Left lung (tissue), 10 donors: Measurements from ENCODE around the gene HP. TPM values are rescaled to one million over a fixed set of nuclear protein-coding genes. Genes with fewer than 3 reads are reported as not detected.

Experiments used
- ATAC-seq: fragments of 200-7000 bp; cut with Tn5 transposase; one replicate; pipeline ENCODE4 v1.9.1; 2020; ENCODE audit warnings: moderate library complexity
- DNase-seq, 4 donors: peaks; one replicate each; pipeline ENCODE4 v3.0.0-alpha.2; 2013 to 2020
- H3K27ac ChIP-seq, 2 donors: fragments of 200-600 bp; sonication (generic) in 1 of 2; one replicate each; pipeline versions ENCODE4 v1.5.0 to v1.8.0; 2020 to 2021
- H3K27me3 ChIP-seq, 2 donors: fragments of 200-600 bp; sonication (generic) in 1 of 2; one replicate each; pipeline versions ENCODE4 v1.5.0 to v1.8.0; 2020 to 2021
- H3K36me3 ChIP-seq, 2 donors: fragments of 200-600 bp; sonication (generic) in 1 of 2; one replicate each; pipeline versions ENCODE4 v1.5.0 to v1.8.0; 2020 to 2021
- H3K4me1 ChIP-seq, 2 donors: fragments of 200-600 bp; one replicate each; pipeline ENCODE4 v1.8.0; 2021
- H3K4me3 ChIP-seq, 2 donors: fragments of 200-600 bp; sonication (generic) in 1 of 2; one replicate each; pipeline versions ENCODE4 v1.5.0 to v1.8.0; 2020 to 2021; ENCODE audit warnings: mild to moderate bottlenecking in 1 of 2
- H3K9me3 ChIP-seq, 2 donors: fragments of 200-600 bp; sonication (generic) in 1 of 2; one replicate each; pipeline versions ENCODE4 v1.5.0 to v1.8.0; 2020 to 2021
- CTCF ChIP-seq, 2 donors: fragments of 200-600 bp; sonication (generic) in 1 of 2; IDR thresholded peaks; one replicate each; pipeline versions ENCODE4 v1.5.0 to v1.8.0; 2021; ENCODE audit warnings: antibody characterized with exemption in 2 of 2
- intact Hi-C, 2 donors: fragments of 100-400 bp; cut with DNase I; formaldehyde crosslinking; loops; one replicate each; pipeline versions ENCODE4 v1.11.2 to v1.14.2; 2022
- polyA plus RNA-seq, 6 donors: library from polyadenylated mRNA; unstranded; fragments of 120-200 nt; gene quantifications; one replicate each; pipeline ENCODE4 v1.2.1, GENCODE V29; 2013; ENCODE audit not compliant: insufficient read length in 6 of 6
- total RNA-seq, 2 donors: library from RNA; stranded (reverse); fragmentation: NEBNext Ultra II Directional; extraction: Animal tissue kit (Norgen Biotek cat#: 25700); gene quantifications; one replicate each; pipeline ENCODE4 v1.2.1, GENCODE V29; 2021
- donor health status: DM: no; HTN: yes; CAD: no.
- donor health status: DM: no; HTN: no; CAD: no.

Gene HP
- total and polyA plus RNA-seq, 8 donors = 0.46 to 127 (median 1.5) TPM

- Histone ChIP-seq H3K9me3 (no peaks in the 10 kb centered on the region), H3K27ac (peak overlapping the region; percentile 13 to 20), H3K27me3 (no peaks in the 10 kb centered on the region), H3K4me1 (peaks cover 0 to 41% of the 10 kb centered on the region in 2 donors), H3K36me3 (peaks cover 0 to 14% of the 10 kb centered on the region in 2 donors), H3K4me3 (no peak overlapping the region)
- no peak for DNase-seq
- no peak for TF ChIP-seq CTCF (IDR thresholded peaks at IDR 0.05)
- intact Hi-C loops = loop anchor here in 1 of 2 donors (10.0 kb wide), 1 partner anchor 81 kb away; the partner anchor contains the start of genes DHX38 and TXNL4B
- no peak for ATAC-seq
Measured at GRCh38 chr16:72013389-72013788, 40.9 kb upstream of the HP start.

- peaks cover 0 to 41% of the 10 kb centered on the region in 2 donors for H3K4me1 ChIP-seq
- ATAC-seq (no peak), DNase-seq (no peak)
- no peak for TF ChIP-seq CTCF (IDR thresholded peaks at IDR 0.05)
- no peaks in the 10 kb centered on the region for H3K9me3 ChIP-seq
- H3K4me3 ChIP-seq = no peak overlapping the region
- intact Hi-C loops = loop anchor here in 1 of 2 donors (10.0 kb wide), 1 partner anchor 81 kb away; the partner anchor contains the start of genes DHX38 and TXNL4B
- peak overlapping the region; percentile 13 to 20 for H3K27ac ChIP-seq
- peaks cover 0 to 20% of the 10 kb centered on the region in 2 donors for H3K36me3 ChIP-seq
- H3K27me3 ChIP-seq = no peaks in the 10 kb centered on the region
Measured at GRCh38 chr16:72013888-72014581, 40.3 kb upstream of the HP start.

GRCh38 chr16:72014675-72015074 lies 39.6 kb upstream of the HP start:
- no peak overlapping the region for H3K27ac ChIP-seq
- no peak for TF ChIP-seq CTCF (IDR thresholded peaks at IDR 0.05)
- no peak overlapping the region for H3K4me3 ChIP-seq
- H3K4me1 ChIP-seq = peaks cover 0 to 37% of the 10 kb centered on the region in 2 donors
- DNase-seq (no peak), ATAC-seq (no peak)
- intact Hi-C loops = loop anchor here in 1 of 2 donors (10.0 kb wide), 1 partner anchor 80 kb away; the partner anchor contains the start of genes DHX38 and TXNL4B
- no peaks in the 10 kb centered on the region for H3K9me3 ChIP-seq
- no peaks in the 10 kb centered on the region for H3K27me3 ChIP-seq
- H3K36me3 ChIP-seq = peaks cover 0 to 25% of the 10 kb centered on the region in 2 donors

- H3K36me3 ChIP-seq = peaks cover 0 to 26% of the 10 kb centered on the region in 2 donors
- no peak overlapping the region for H3K4me3 ChIP-seq
- no peak for DNase-seq
- H3K4me1 ChIP-seq = peaks cover 0 to 33% of the 10 kb centered on the region in 2 donors
- ATAC-seq = peak; percentile 56
- no peaks in the 10 kb centered on the region for H3K9me3 ChIP-seq
- no peak for TF ChIP-seq CTCF (IDR thresholded peaks at IDR 0.05)
- intact Hi-C loops = loop anchor here in 1 of 2 donors (10.0 kb wide), 1 partner anchor 80 kb away; the partner anchor contains the start of genes DHX38 and TXNL4B
- no peaks in the 10 kb centered on the region for H3K27me3 ChIP-seq
- H3K27ac ChIP-seq = no peak overlapping the region
Measured at GRCh38 chr16:72015124-72015523, 39.2 kb upstream of the HP start.

- no peaks in the 10 kb centered on the region for H3K9me3 ChIP-seq
- DNase-seq (no peak), ATAC-seq (no peak)
- intact Hi-C loops = loop anchor here in 1 of 2 donors (10.0 kb wide), 1 partner anchor 76 kb away; the partner anchor contains the start of genes DHX38 and TXNL4B
- no peak for TF ChIP-seq CTCF (IDR thresholded peaks at IDR 0.05)
- H3K4me1 ChIP-seq = peaks cover 0 to 27% of the 10 kb centered on the region in 2 donors
- H3K27ac ChIP-seq = no peak overlapping the region
- no peak overlapping the region for H3K4me3 ChIP-seq
- H3K36me3 ChIP-seq = peaks cover 0 to 57% of the 10 kb centered on the region in 2 donors
- no peaks in the 10 kb centered on the region for H3K27me3 ChIP-seq
Measured at GRCh38 chr16:72018470-72018869, 35.8 kb upstream of the HP start.
